ENCODE data around the gene RFTN1.

RFTN1 gene

DNA sequence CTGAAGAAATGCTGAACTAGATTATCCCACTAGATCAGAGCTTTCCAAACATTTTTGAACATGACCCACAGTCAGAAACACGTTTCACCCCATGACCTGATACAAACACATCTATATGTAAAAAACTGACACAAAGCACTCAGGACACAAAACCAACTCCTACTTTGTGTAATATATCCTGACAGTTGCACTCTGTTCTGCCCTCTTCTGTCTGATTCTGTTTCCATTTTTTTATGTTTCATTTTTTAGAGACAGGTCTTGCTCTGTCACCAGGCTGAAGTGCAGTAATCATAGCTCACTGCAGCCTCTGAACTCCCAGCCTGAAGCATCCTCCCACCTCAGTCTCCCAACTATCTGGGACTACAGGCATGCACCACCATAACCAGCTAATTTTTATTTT, 15.8 kb upstream of the RFTN1 start:
- no peak for DNase-seq (ENCODE audit: insufficient read length, low spot score)
- no peak for FAIRE-seq

DNA sequence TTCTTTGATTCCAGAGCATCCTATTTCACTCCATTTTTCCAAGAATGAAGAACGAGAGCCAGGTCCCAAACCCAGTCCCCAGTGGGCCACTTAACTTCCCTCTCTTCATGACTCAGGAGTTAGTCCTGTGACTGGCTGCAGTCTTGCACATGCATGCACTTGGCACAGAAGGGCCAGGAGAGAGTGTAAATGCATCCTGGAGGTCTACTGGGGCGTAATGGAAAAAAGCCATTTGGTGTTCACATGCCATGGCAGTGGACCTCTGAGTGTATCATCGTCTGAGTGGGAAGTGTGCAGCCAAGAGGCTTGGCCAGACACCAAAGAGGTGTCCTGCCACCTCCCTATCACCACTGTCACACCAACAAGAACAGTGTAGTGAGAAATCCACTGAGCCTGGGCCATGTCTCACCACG, 15.1 kb upstream of the RFTN1 start:
- no peak for DNase-seq (ENCODE audit: insufficient read length, low spot score)
- FAIRE-seq = no peak

DNA sequence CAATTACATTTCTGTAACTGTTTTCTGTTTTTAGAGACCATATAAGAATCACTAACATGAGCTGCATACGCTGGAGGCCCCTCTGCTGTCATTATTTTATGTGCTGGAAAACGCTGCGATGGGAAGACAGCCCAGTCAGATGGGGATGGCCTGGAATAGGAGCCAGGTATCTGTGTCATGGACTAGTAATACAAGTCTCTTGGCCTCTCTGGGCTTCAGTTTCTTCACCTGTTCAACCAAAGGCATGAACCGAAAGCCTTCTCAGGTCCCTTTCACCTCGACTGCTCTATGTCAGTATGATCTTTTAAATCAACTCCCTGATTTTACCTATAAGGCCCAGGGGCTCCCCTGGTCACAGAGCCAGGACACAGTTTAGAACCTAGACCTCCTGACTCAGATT, 14.6 kb upstream of the RFTN1 start:
- FAIRE-seq (no peak), DNase-seq (ENCODE audit: insufficient read length, low spot score) (no peak)

DNA sequence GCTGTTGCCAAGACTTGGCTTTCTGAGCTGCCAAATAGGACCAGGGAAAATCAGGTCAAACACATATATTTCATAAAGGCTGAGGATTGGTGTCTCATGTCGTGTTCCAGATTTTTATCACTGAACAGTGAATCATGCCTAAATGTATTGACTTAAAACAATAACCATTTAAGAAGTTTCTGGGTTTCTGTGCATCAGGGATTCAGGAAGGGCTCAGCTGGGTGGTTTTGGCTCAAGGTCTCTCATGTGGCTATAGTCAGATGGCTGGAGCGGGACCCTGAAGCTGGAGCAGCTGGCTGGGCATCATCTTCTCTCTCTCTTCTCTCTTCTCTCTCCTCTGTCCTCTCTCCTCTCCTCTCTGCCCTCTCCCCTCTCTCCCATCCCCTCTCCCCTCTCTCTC, 10.7 kb upstream of the RFTN1 start:
- FAIRE-seq = no peak

DNA sequence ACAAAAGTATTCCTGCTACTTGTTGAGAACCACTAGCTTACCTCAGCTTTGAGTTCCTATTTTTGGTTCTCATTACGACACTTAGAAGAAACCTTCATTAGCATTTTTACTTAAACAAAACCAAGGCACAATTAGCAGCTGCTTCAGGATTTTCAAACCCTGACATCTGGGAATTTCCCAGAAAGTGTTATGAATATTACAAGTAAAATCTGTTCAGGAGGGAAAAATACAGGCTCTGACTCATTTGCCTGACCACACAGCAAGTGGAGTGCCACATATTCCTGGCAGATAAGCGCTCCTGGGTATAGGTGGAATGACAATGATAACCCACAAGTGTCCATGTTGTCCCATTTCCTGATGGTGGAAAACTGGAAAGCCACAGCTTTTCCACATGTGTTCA, 10.3 kb upstream of the RFTN1 start:
- FAIRE-seq = peak; percentile 53
- DNase-seq (ENCODE audit: insufficient read length, low spot score) = no peak

More for the DNA sequence above, 10.7 kb upstream of the RFTN1 start:
- no peak for DNase-seq (ENCODE audit: insufficient read length, low spot score)

DNA sequence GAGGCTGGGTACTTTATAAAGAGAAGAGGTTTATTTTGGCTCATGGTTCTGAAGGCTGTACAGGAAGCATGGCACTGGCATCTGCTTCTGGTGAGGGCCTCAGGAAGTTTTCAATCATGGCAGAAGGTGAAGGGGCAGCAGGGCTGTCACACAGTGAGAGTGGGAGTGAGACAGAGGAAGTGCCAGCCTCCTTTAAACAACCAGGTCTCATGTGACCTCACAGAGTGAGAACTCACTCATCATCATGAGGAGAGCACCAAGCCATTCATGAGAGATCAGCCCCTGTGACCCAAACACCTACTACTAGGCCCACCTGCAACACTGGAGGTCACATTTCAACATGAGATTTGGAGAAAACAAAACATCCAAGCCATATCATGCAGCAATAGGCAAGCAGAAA, 9.3 kb upstream of the RFTN1 start:
- FAIRE-seq = no peak
- DNase-seq (ENCODE audit: insufficient read length, low spot score) = no peak

DNA sequence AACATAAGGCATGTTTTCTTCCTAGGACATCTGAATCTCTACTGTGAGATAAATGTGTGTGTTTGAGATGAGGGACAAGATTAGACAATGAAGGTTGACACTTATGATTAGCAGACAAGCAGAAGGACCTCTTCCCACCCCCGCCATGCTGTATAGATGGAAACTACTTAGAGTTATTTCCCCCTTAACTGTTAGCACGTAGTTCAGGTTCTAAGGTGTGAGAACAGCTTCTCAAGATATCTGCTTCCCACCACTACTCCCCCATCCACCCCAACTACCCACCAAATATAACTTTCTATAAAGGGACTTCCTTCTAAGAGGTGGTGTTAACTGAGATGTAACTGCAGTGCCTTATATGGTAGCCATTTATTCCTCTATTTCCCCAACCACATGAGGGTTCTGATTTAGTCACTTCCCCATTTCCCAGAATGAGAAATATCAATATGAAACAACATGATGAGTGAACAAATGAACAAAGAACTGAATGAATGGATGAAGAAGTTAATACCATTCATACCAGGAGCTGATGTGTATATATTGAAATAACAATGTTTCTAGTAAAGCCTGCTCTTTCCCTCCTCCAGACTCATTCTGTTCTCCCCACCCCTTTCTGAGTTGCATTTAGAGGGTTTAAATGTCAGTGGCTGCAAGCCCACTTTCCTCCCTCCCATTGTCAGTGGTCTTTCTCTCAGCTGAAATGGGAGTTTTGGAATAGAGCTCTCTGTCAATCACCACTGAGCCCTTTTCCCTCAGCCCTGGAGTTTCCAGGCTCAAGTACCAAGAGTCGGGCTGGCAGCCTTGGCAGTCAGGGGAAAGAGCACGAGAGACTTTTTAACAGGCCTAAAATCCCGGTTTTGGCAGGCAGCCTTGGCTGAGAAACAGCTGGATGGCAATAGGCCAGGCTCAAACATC, 7.7 kb upstream of the RFTN1 start:
- no peak for DNase-seq (ENCODE audit: insufficient read length, low spot score)
- peak; percentile 90 for FAIRE-seq

DNA sequence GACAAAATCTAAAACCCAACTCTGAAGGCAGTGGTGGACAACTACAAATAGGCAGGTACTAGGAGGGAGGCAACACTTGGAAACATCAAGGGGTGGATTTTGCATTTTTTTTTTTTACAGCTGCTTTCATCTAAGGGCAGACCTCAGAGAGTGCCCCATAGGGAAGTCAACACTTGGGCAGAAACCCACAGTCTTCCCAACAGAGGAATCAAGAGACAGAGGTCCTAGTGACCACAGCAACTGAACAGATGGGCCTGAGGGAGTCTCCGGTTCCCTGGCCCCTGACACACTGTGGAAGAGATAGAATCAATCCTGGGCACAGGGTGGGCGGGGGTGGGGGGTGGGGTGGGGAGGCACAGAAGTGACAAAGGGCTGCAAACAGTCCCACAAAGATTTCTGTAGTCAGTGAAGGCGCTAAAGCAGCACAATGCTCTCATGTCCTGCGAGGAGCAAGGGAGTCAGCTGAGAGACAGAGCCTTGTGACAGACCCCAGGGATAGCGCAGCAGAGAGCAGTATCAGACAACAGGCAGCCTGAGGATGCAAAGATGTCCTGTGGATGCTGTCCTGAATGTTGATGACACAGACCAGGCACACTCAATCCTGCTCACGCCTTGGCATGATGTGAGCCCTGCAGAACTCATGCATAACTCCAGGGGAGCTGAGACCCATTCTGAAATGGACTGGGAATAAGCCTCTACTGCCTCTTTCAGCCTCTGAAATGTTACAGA, 6.9 kb upstream of the RFTN1 start:
- FAIRE-seq = no peak

DNA sequence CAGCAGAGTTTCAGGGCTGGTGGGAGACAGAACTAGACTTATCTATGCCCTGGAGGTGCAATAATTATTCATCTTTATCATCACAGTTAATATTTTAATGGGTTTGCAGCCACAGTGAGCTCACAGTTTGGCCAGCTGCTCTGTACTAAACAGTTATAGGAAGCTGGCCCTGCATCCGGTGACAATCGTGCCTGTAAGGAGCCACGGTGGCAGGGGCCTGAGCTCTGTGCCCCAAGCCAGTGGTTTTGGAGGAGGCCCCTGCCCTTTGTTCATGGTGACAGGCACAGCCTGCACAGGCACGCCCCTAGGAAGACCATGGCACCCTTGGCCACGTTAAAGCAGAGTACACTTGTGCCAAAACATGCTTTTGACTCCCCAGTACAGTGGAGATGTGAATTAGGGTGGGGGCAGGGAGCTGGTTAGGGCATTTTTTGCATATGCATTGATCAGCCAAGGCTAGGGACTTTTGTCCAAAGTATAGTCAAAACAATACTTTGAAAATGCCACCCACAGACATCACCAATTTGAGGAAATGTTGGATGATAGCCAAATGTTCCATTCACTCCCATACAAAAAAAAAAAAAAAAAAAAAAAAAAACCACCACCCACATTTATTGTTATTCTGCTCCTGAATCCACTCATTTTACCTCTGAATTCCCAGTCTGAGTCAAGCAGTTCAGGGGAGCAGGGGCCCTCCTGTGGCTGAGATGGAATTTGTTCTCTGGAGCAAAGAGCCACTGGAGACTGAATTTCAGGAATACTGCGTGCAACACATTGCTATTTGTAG, 3.4 kb upstream of the RFTN1 start:
- peak; percentile 92 for FAIRE-seq
- DNase-seq (ENCODE audit: insufficient read length, low spot score) = no peak

More for the DNA sequence above, 6.9 kb upstream of the RFTN1 start:
- no peak for DNase-seq (ENCODE audit: insufficient read length, low spot score)

DNA sequence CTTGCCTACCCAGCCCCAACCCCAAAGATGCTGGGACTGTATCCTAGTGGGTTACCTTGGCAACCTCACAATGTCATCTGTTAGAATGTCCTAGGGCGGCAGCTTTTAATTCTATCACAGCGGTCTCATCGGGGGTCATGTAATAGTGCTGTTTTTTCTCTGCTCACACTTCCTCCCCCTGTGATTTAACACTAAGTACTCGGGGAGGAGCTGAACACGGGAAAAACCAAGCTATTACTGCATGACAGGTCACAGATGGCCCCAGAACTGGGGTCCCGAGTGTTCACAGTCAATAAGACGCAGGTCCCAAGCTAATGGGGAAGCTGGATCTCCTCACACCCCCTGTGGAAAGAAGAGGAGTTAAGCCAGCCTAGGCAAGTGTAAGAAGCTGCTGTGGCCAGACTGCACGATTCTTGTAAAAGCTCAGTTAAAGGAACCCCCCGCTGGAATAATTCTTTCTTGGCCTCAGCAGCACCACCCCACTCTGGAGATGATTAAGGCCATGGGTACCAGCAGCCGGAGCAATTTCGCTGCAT, 2.5 kb upstream of the RFTN1 start:
- no peak for DNase-seq (ENCODE audit: insufficient read length, low spot score)
- FAIRE-seq = peak; percentile 92

DNA sequence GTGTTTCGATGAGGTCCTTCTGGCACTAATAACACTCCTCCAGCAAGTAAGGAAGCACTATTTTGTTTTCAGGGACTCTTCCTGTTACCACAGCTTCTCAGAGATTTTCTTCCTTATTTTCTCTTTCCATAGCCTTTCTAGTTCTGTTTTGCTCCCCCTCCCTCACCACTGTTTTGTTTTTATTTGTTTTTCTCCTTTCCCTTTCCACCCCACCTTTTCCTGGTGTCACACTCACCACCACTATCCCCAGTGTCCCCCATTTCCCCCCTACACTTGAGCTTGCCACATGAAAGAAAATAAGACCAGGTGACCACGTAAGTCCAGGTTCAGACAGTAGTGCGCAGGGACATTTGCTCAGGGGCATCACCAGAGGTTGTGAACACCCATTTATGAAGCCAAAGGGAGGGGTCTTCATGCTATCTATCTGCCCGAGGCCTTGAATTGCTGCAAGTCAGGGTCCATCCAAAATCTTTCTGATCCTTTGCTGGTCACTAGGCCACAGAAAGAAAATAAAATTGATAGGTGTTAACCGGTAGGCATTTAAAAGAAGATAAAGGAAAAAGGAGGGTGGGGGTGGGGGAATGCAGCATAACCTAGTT, 1.4 kb upstream of the RFTN1 start:
- peak; percentile 89 for FAIRE-seq
- no peak for DNase-seq (ENCODE audit: insufficient read length, low spot score)

DNA sequence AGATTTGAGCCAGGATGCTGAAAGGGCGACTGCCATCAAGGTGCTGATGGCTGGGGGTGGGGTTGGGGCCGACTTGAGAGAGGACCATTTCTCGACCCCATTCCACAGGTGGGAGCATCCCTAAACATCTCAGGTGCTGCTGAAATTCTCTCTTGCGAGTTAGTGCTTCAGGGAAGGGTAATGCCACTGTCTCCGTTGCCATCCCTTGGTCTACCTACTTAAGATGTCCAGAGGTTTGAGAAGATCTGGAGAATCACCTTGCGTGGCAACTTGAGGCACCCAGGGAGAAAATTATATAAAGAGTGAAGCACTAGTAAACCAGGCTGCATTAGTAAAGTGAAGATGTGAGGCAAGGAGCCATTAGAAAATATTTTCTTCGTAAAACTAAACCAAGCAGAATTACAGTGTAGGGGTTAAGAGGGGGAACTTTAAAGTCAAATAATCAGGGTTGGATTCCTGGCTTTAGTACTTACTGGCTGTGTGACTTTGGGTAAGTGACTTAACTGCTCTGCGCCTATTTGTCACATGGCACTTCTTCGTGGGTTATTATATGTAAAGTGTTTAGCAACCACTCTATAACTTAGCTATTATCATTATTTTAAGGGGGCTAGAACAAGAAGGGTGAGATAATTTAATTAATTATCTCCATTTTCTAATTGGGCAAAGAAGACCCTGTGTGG, 662 bp upstream of the RFTN1 start:
- no peak for FAIRE-seq

DNA sequence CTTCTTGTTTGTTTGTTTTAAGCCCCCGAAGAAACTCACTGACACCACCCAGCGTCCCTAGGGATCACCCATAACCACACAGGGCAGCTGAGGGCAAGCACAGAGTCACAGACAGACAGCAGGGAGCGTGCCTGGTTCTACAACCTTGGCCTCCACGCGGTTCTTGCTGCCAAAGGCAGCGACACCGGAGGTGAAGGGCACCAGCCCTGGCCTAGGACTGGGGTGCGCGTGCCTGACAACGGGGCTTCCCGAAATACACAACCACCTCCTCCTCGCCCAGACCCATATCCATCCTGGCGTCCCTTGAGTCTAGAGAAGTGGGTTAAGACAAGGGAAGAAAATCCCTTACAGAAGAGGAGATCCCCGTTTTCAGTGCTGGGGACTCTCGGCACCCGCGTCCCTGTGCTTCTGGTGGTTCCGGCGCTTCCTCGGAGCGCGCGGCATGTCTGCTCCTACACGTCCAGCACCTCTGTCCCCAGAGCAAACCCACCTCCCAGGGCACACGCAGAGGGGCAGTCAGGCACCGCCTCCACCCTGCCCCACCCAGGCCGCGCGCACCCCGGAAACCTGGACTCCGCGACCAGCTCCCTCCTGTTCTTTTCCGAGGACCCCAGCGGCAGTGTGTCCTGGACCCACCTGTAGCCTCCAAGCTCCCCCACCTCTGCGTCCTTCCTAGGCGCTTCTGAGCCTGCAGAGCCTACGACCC, 911 bp downstream of the RFTN1 start:
- no peak for FAIRE-seq
- peak; percentile 54 for DNase-seq (ENCODE audit: insufficient read length, low spot score)

More for the DNA sequence above, 662 bp upstream of the RFTN1 start:
- no peak for DNase-seq (ENCODE audit: insufficient read length, low spot score)

DNA sequence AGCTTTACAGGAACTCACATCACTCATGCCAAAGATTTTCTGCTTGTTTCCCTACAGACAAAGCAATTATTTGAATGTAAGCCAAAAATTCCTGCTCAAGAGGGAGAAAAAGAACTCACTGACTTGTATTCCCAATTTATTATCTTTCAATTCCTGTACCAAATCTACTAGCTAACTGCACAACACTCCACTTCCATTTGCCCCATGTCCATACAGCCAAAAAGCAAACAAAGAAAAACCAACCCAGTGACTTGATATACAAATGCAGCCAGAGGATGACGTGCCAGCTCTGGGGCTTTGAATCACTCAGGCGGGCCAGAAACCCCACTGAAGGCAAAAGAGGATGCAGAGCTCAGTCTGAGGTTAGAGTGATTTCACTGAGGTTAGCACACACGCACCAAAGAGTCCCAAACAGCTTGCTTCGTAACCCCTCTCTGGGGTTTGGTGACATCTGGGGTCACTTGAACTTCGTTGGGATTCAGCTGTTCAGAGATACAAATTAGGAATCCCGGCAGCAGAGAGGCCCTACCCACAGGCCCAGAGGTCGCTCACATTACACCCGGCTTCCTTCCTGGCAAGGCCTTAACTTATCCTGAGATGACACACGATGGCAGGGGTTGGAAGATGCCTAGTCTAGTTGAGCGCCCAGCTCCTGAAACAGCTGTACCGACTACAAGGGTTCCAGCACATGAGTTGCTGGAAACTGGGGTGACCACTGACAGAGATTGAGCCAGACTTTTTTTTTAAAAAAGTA, 1.6 kb downstream of the RFTN1 start:
- DNase-seq (ENCODE audit: insufficient read length, low spot score) = peak; percentile 58
- peak; percentile 100 for FAIRE-seq

DNA sequence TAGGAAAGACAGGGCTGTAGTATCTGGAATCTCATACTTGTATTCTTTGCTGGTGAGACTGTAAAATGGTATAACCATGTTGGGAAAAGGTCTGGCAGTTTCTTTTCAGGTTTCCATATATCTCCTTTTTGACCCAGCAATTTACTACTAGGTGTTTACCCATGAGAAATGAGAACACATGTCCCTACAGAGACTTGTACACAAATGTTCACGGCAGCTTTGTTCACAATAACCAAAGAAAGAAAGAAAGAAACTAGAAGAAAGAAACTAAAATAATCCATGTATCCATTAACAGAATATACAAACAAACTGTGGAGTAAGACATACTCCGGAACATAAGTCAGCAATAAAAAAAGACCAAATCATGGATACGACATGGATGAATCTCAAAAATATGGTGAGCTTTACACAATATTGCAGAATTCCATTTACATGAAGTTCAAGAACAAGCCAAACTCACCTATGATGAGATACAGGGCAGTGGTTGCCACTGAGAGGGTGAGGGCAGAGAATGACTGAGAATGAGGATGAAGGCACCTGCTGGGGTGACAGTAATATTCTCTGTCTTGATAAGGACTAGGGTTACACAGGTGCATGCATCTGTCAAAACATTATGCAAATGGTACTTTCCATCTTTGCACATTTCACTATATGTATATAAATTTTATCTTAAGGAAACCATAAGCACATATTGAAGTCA, 2.7 kb downstream of the RFTN1 start:
- DNase-seq (ENCODE audit: insufficient read length, low spot score) (no peak), FAIRE-seq (no peak)

DNA sequence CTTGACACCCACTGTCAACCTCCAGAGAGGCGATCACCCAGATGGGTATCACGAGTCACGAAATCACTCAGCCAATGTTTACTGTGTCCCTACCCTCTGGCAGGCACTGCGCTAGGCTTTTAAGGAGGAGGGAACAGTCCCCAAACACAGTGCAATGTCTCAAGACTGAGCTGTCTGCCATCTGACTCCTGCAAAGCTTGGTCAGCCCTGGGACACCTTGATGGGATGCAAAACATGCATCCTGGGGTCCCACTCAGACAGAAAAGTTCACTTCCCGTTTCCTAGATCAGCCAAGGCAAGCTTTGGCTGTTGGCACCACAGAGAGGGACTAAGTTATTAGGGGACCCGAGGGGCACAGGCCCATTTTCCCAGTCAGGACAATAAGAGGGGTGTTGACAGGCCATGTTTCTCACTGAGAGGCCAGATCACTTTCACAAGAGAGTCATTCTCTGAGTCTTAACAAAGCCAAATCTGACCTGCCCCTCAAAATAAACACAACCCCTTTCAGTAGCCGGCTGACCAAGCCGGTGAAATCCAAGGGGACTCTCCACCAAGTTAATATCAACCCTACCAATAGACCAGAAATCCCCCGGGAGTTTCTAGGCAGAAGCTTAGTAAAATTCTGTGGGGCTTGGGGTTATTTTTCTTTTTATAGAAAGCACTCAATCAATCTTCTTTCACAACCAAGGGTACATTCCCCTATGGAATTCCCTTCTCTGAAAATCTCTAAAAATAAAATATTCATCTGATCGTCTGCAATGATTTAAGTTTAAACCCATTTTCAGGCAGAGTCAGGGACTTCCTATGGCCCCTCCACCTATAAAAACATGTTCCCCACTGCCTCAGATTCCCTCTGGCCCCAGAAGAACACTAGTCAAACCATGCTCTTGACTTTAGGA, 3.5 kb downstream of the RFTN1 start:
- no peak for DNase-seq (ENCODE audit: insufficient read length, low spot score)
- no peak for FAIRE-seq

DNA sequence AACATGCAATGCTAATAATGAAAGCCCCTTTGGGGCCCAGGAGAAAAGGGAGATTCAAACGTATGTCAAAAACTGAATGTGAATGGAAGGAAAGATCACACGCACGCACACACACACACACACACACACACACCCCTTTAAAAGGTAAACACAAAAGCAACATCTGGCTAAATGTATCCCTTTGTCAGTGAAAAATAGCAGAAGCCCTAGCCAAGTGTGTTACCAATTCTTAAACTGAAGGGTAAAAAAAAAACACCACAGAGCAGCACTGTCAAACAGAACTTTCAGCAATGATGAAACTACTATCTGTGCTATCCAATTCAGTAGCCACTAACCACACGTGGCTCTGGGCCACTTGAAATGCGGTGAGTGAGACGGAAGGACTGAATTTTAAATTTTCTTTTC, 4.9 kb downstream of the RFTN1 start:
- FAIRE-seq = peak; percentile 97
- no peak for DNase-seq (ENCODE audit: insufficient read length, low spot score)
